Stimulated activated CD8-positive, alpha-beta memory T cell treated with anti-CD3 and anti-CD28 coated beads, Interleukin-4, amount 100 ng/mL, for 1 hour (primary cell): ENCODE results near the gene GPR155.
"Not testable (repeated sequence)": the region's sequence is repeated elsewhere in the genome, so short reads cannot be mapped to it uniquely, and the experiment has no call there.

Experiments
- DNase-seq, 2 donors: peaks; one replicate each; pipeline ENCODE4 v3.0.0-alpha.2; 2020; ENCODE audit warnings: low read depth in 2 of 2, low spot score in 1 of 2

GPR155 gene

GRCh38 chr2:174491947-174492346, 5.1 kb upstream of the GPR155 start:
- DNase-seq: no peak

- DNase-seq: no peak
Observed at GRCh38 chr2:174490051-174490450, 3.2 kb upstream of the GPR155 start.

GRCh38 chr2:174489520-174489919, 2.7 kb upstream of the GPR155 start:
- DNase-seq: not testable (repeated sequence)

- no peak for DNase-seq
Observed at GRCh38 chr2:174487820-174488162, 962 bp upstream of the GPR155 start.

GRCh38 chr2:174487108-174487819, 435 bp upstream of the GPR155 start:
- peak; percentile 90 to 93 for DNase-seq

- DNase-seq: no peak
Observed at GRCh38 chr2:174485788-174486562, 854 bp downstream of the GPR155 start.

GRCh38 chr2:174485045-174485444, 1.8 kb downstream of the GPR155 start:
- DNase-seq: not testable (repeated sequence)

GRCh38 chr2:174484573-174484972, 2.3 kb downstream of the GPR155 start:
- DNase-seq: no peak

GRCh38 chr2:174482854-174483253, 4.0 kb downstream of the GPR155 start:
- DNase-seq: no peak

GRCh38 chr2:174477759-174478158, 9.1 kb downstream of the GPR155 start:
- no peak for DNase-seq

- no peak for DNase-seq
Observed at GRCh38 chr2:174473796-174474195, 13.0 kb downstream of the GPR155 start.

- DNase-seq: no peak
Observed at GRCh38 chr2:174465327-174465726, 21.5 kb downstream of the GPR155 start.

GRCh38 chr2:174461221-174461620, 25.6 kb downstream of the GPR155 start:
- no peak for DNase-seq

GRCh38 chr2:174454566-174454965, 32.3 kb downstream of the GPR155 start:
- no peak for DNase-seq

- no peak for DNase-seq
Observed at GRCh38 chr2:174450021-174450816, 36.6 kb downstream of the GPR155 start.

GRCh38 chr2:174449033-174449432, 37.8 kb downstream of the GPR155 start:
- no peak for DNase-seq

- no peak for DNase-seq
Observed at GRCh38 chr2:174446531-174446930, 40.3 kb downstream of the GPR155 start.

- DNase-seq: no peak
Observed at GRCh38 chr2:174445248-174445647, 41.6 kb downstream of the GPR155 start.

GRCh38 chr2:174444761-174445160, 42.1 kb downstream of the GPR155 start:
- no peak for DNase-seq

- DNase-seq: no peak
Observed at GRCh38 chr2:174442546-174443510, 44.0 kb downstream of the GPR155 start.

- no peak for DNase-seq
Observed at GRCh38 chr2:174439950-174440349, 46.9 kb downstream of the GPR155 start.
